GM12892 (cell line): Measurements from ENCODE around the gene WDR36. TPM values are rescaled to one million over a fixed set of nuclear protein-coding genes. Genes with fewer than 3 reads are reported as not detected.

Source experiments
- DNase-seq: peaks from one replicate; pipeline ENCODE4 v3.0.0; 2011; ENCODE audit not compliant: insufficient read length
- FAIRE-seq: peaks from 2 replicates; lab custom pipeline; 2011; peaks lifted over from hg19 to GRCh38; lab: Jason Lieb, UNC
- POLR2A ChIP-seq: IDR thresholded peaks from 2 replicates; pipeline ENCODE4 v1.6.1; 2011; ENCODE audit warnings: low read depth, low read length, control low read depth
- POLR2AphosphoS5 ChIP-seq: IDR thresholded peaks from 2 replicates; pipeline ENCODE4 v1.6.1; 2011; ENCODE audit warnings: low read depth, low read length, control low read depth
- TAF1 ChIP-seq: IDR thresholded peaks from 2 replicates; pipeline ENCODE4 v1.6.1; 2011; ENCODE audit warnings: low read depth, mild to moderate bottlenecking, control low read depth, low read length, borderline replicate concordance
- polyA plus RNA-seq: library from polyadenylated mRNA; unstranded; fragments of >200 nt; gene quantifications from one replicate; pipeline ENCODE4 v1.2.1, GENCODE V29; 2012; ENCODE audit warnings: missing spikeins, inconsistent platforms; ENCODE audit not compliant: missing spikeins

WDR36 gene
- polyA plus RNA-seq = 27.4 TPM

GRCh38 chr5:111092062-111092853 is at the start of gene WDR36:
WDR36 (plus strand) TSS chr5:111092348; CDS start chr5:111092457, 109 bp downstream.
- DNase-seq (peak; percentile 61), FAIRE-seq (peak; percentile 97)
- peak; percentile 87 for TF ChIP-seq POLR2A
- TF ChIP-seq POLR2AphosphoS5 = peak; percentile 90
- peak; percentile 91 for TF ChIP-seq TAF1

- FAIRE-seq (no peak), DNase-seq (no peak)
- no peak for TF ChIP-seq POLR2AphosphoS5
- TF ChIP-seq TAF1 = no peak
- no peak for TF ChIP-seq POLR2A
Measured at GRCh38 chr5:111043712-111044506, 48.2 kb upstream of the WDR36 start.

- TF ChIP-seq TAF1 = no peak
- no peak for TF ChIP-seq POLR2AphosphoS5
- TF ChIP-seq POLR2A = no peak
- FAIRE-seq (no peak), DNase-seq (no peak)
Measured at GRCh38 chr5:111058064-111058463, 34.1 kb upstream of the WDR36 start.

- FAIRE-seq (no peak), DNase-seq (no peak)
- TF ChIP-seq POLR2AphosphoS5 = no peak
- no peak for TF ChIP-seq TAF1
Measured at GRCh38 chr5:111060169-111060568, 32.0 kb upstream of the WDR36 start.

- TF ChIP-seq TAF1 (no peak), POLR2AphosphoS5 (no peak), POLR2A (no peak)
- FAIRE-seq = no peak
- no peak for DNase-seq
Measured at GRCh38 chr5:111061618-111062017, 30.5 kb upstream of the WDR36 start.

GRCh38 chr5:111063709-111064322 is 28.3 kb upstream of the WDR36 start:
- TF ChIP-seq TAF1 = no peak
- FAIRE-seq (peak; percentile 48), DNase-seq (no peak)

- DNase-seq (no peak), FAIRE-seq (no peak)
- TF ChIP-seq TAF1 = no peak
- TF ChIP-seq POLR2A = no peak
- no peak for TF ChIP-seq POLR2AphosphoS5
Measured at GRCh38 chr5:111066261-111066938, 25.7 kb upstream of the WDR36 start.

- TF ChIP-seq POLR2AphosphoS5 (no peak), POLR2A (no peak), TAF1 (no peak)
- no peak for DNase-seq
- FAIRE-seq = peak; percentile 21
Measured at GRCh38 chr5:111068213-111068612, 23.9 kb upstream of the WDR36 start.

- TF ChIP-seq POLR2A (no peak), TAF1 (no peak), POLR2AphosphoS5 (no peak)
- FAIRE-seq (no peak), DNase-seq (no peak)
Measured at GRCh38 chr5:111069839-111070238, 22.3 kb upstream of the WDR36 start.

GRCh38 chr5:111070272-111071134 is 21.6 kb upstream of the WDR36 start:
- FAIRE-seq (no peak), DNase-seq (no peak)
- TF ChIP-seq POLR2AphosphoS5 (no peak), POLR2A (no peak)

- TF ChIP-seq POLR2A (no peak), POLR2AphosphoS5 (no peak), TAF1 (no peak)
- no peak for FAIRE-seq
- DNase-seq = no peak
Measured at GRCh38 chr5:111071413-111071812, 20.7 kb upstream of the WDR36 start, which contains the start of gene TSLP. TSLP (plus strand) TSS chr5:111071713; CDS start chr5:111071891, 178 bp downstream.
